ENCODE data around the gene TXNDC12.

DNA sequence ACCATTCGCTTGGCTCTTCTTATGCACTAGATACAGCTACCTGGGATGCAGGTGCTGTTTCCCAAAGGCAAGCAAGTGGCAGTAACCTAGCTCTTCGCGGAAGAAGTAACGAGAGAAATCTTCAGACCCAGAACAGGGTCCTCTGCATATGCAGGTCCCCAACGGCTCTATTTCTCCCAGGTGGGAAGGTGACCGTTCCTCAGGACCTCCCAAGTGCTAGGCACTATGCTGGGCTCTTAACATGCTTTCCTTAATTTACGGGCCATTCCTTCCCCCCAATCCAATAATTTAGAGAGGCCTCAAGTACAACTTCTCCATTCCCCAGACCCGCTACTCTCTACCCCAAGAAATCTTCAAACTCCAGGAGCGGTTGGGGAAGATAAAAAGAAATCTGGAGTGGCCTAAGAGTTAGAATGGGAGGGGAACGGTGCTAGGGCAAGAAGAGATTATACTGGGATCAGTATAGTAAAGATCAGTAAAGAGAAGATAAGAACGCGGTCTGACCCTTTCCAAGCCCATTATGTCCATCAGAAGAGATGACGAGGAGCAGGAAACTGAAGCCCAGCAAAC, 410 bp downstream of the TXNDC12 start:
- no peak for TF ChIP-seq POLR2A (IDR thresholded peaks at IDR 0.05)
- TF ChIP-seq, protein P1, sequence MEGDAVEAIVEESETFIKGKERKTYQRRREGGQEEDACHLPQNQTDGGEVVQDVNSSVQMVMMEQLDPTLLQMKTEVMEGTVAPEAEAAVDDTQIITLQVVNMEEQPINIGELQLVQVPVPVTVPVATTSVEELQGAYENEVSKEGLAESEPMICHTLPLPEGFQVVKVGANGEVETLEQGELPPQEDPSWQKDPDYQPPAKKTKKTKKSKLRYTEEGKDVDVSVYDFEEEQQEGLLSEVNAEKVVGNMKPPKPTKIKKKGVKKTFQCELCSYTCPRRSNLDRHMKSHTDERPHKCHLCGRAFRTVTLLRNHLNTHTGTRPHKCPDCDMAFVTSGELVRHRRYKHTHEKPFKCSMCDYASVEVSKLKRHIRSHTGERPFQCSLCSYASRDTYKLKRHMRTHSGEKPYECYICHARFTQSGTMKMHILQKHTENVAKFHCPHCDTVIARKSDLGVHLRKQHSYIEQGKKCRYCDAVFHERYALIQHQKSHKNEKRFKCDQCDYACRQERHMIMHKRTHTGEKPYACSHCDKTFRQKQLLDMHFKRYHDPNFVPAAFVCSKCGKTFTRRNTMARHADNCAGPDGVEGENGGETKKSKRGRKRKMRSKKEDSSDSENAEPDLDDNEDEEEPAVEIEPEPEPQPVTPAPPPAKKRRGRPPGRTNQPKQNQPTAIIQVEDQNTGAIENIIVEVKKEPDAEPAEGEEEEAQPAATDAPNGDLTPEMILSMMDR (IDR thresholded peaks at IDR 0.05), result no peak

Measured in right lobe of liver (tissue), 4 donors.